Astrocyte (in vitro differentiated cells and primary cell): ENCODE results near the gene SEC31A. TPM values are rescaled to one million over a fixed set of nuclear protein-coding genes. Genes with fewer than 3 reads are reported as not detected.

ENCODE experiments used
- DNase-seq: peaks from one replicate; pipeline ENCODE4 v3.0.0-alpha.2; 2010; ENCODE audit warnings: low read depth
- FAIRE-seq: peaks from 2 replicates; lab custom pipeline; 2011; peaks lifted over from hg19 to GRCh38; lab: Jason Lieb, UNC
- H2AFZ ChIP-seq: 2 replicates; pipeline ENCODE4 v1.6.0; 2012; ENCODE audit warnings: low read depth, low read length, inconsistent platforms
- H3K27ac ChIP-seq: 2 replicates; pipeline ENCODE4 v1.5.1; 2011; ENCODE audit warnings: low read depth, low read length, inconsistent platforms
- H3K27me3 ChIP-seq: 2 replicates; pipeline ENCODE4 v1.6.0; 2011; ENCODE audit warnings: low read length, inconsistent platforms; ENCODE audit not compliant: insufficient read depth
- H3K36me3 ChIP-seq: 2 replicates; pipeline ENCODE4 v1.5.1; 2011; ENCODE audit warnings: low read length, inconsistent platforms; ENCODE audit not compliant: insufficient read depth
- H3K4me1 ChIP-seq: 2 replicates; pipeline ENCODE4 v1.5.1; 2011; ENCODE audit warnings: low read length, inconsistent platforms; ENCODE audit not compliant: insufficient read depth
- H3K4me2 ChIP-seq: 2 replicates; pipeline ENCODE4 v1.6.0; 2012; ENCODE audit warnings: low read length, inconsistent platforms
- H3K4me3 ChIP-seq: 2 replicates; pipeline ENCODE4 v1.5.1; 2011; ENCODE audit warnings: low read depth, mild to moderate bottlenecking, low read length, inconsistent platforms; ENCODE audit not compliant: insufficient read depth
- H3K79me2 ChIP-seq: 2 replicates; pipeline ENCODE4 v1.6.0; 2012; ENCODE audit warnings: mild to moderate bottlenecking, low read length, inconsistent platforms; ENCODE audit not compliant: insufficient read depth
- H3K9ac ChIP-seq: 2 replicates; pipeline ENCODE4 v1.6.0; 2012; ENCODE audit warnings: mild to moderate bottlenecking, low read length, inconsistent platforms
- H3K9me3 ChIP-seq: 2 replicates; pipeline ENCODE4 v1.5.1; 2012; ENCODE audit warnings: low read depth, mild to moderate bottlenecking, low read length, inconsistent platforms; ENCODE audit not compliant: insufficient read depth
- H4K20me1 ChIP-seq: 2 replicates; pipeline ENCODE4 v1.6.0; 2012; ENCODE audit warnings: low read length, inconsistent platforms; ENCODE audit not compliant: insufficient read depth
- H3K27ac Mint-ChIP-seq: one replicate; pipeline ENCODE4 v1.8.0; 2021; ENCODE audit warnings: mild to moderate bottlenecking, mixed read lengths; ENCODE audit not compliant: unreplicated experiment
- H3K27me3 Mint-ChIP-seq: one replicate; pipeline ENCODE4 v1.8.0; 2021; ENCODE audit warnings: low read depth, mixed read lengths; ENCODE audit not compliant: unreplicated experiment
- H3K36me3 Mint-ChIP-seq: one replicate; pipeline ENCODE4 v1.8.0; 2021; ENCODE audit warnings: low read depth, mixed read lengths; ENCODE audit not compliant: unreplicated experiment
- H3K4me1 Mint-ChIP-seq: one replicate; pipeline ENCODE4 v1.8.0; 2021; ENCODE audit warnings: low read depth, mixed read lengths; ENCODE audit not compliant: unreplicated experiment
- H3K4me3 Mint-ChIP-seq: one replicate; pipeline ENCODE4 v1.8.0; 2021; ENCODE audit warnings: mild to moderate bottlenecking, moderate library complexity, mixed read lengths; ENCODE audit not compliant: unreplicated experiment
- H3K9me3 Mint-ChIP-seq: one replicate; pipeline ENCODE4 v1.8.0; 2021; ENCODE audit warnings: mild to moderate bottlenecking, mixed read lengths; ENCODE audit not compliant: unreplicated experiment
- CTCF ChIP-seq: IDR thresholded peaks from 2 replicates; pipeline ENCODE4 v1.5.1; 2011; ENCODE audit warnings: low read depth, mild to moderate bottlenecking, inconsistent platforms, low read length, moderate library complexity; ENCODE audit not compliant: insufficient read depth
- EZH2 ChIP-seq: IDR thresholded peaks from 2 replicates; pipeline ENCODE4 v1.6.1; 2012; ENCODE audit warnings: mild to moderate bottlenecking, low read length, inconsistent platforms; ENCODE audit not compliant: insufficient read depth
- total RNA-seq: library from RNA; stranded (reverse); gene quantifications from 2 replicates; pipeline ENCODE4 v1.2.1, GENCODE V29; 2021

The SEC31A gene
- total RNA-seq, 1 donor from 2014 or later: 471 TPM

GRCh38 chr4:82790060-82790660 lies 100.8 kb downstream of the SEC31A start:
- Histone ChIP-seq H4K20me1 (peaks cover 38% of the 10 kb centered on the region), H3K4me3 (no peak overlapping the region), H3K9ac (no peak overlapping the region), H3K27me3 (no peaks in the 10 kb centered on the region), H3K27ac (no peak overlapping the region), H3K9me3 (no peaks in the 10 kb centered on the region), H3K4me1 (peaks cover 25% of the 10 kb centered on the region), H3K36me3 (no peaks in the 10 kb centered on the region), H3K79me2 (peaks cover 66% of the 10 kb centered on the region), H2AFZ (no peak overlapping the region), H3K4me2 (no peak overlapping the region)
- Mint-ChIP-seq H3K36me3 (peaks cover 21% of the 10 kb centered on the region), H3K9me3 (no peaks in the 10 kb centered on the region), H3K27me3 (no peaks in the 10 kb centered on the region), H3K4me1 (peaks cover 57% of the 10 kb centered on the region), H3K4me3 (no peak overlapping the region), H3K27ac (no peak overlapping the region)
- FAIRE-seq (no peak), DNase-seq (no peak)
- TF ChIP-seq CTCF (no peak), EZH2 (no peak)

- no peak overlapping the region for H3K27ac ChIP-seq
- H3K27me3 ChIP-seq: no peaks in the 10 kb centered on the region
- peaks cover 62% of the 10 kb centered on the region for H3K79me2 ChIP-seq
- no peak for TF ChIP-seq CTCF
- TF ChIP-seq EZH2: no peak
- H2AFZ ChIP-seq: no peak overlapping the region
- Mint-ChIP-seq H3K27me3 (no peaks in the 10 kb centered on the region), H3K27ac (no peak overlapping the region), H3K36me3 (peaks cover 17% of the 10 kb centered on the region), H3K4me1 (peaks cover 65% of the 10 kb centered on the region), H3K9me3 (no peaks in the 10 kb centered on the region), H3K4me3 (no peak overlapping the region)
- no peak overlapping the region for H3K9ac ChIP-seq
- no peak overlapping the region for H3K4me2 ChIP-seq
- FAIRE-seq (no peak), DNase-seq (peak; percentile 12)
- peaks cover 33% of the 10 kb centered on the region for H3K4me1 ChIP-seq
- H3K9me3 ChIP-seq: no peaks in the 10 kb centered on the region
- H3K4me3 ChIP-seq: no peak overlapping the region
- peaks cover 32% of the 10 kb centered on the region for H4K20me1 ChIP-seq
- H3K36me3 ChIP-seq: no peaks in the 10 kb centered on the region
Measured at GRCh38 chr4:82789025-82789776, 101.8 kb downstream of the SEC31A start.

GRCh38 chr4:82787342-82787741 lies 103.6 kb downstream of the SEC31A start:
- Mint-ChIP-seq H3K27me3 (no peaks in the 10 kb centered on the region), H3K4me3 (no peak overlapping the region), H3K36me3 (peaks cover 10% of the 10 kb centered on the region), H3K9me3 (no peaks in the 10 kb centered on the region), H3K4me1 (peaks cover 69% of the 10 kb centered on the region), H3K27ac (no peak overlapping the region)
- TF ChIP-seq CTCF: no peak
- no peak for TF ChIP-seq EZH2
- Histone ChIP-seq H4K20me1 (peaks cover 21% of the 10 kb centered on the region), H3K9ac (no peak overlapping the region), H3K9me3 (no peaks in the 10 kb centered on the region), H3K79me2 (peaks cover 62% of the 10 kb centered on the region), H3K36me3 (no peaks in the 10 kb centered on the region), H3K27me3 (no peaks in the 10 kb centered on the region), H3K27ac (no peak overlapping the region), H3K4me2 (no peak overlapping the region), H3K4me1 (peaks cover 34% of the 10 kb centered on the region), H2AFZ (no peak overlapping the region), H3K4me3 (no peak overlapping the region)
- DNase-seq: peak; percentile 56
- no peak for FAIRE-seq
